Activated naive CD4-positive, alpha-beta T cell treated with Interleukin-2 at 50 U/mL for 16 hours (primary cell): Measurements from ENCODE around the gene TFF1.

ENCODE experiments used
- DNase-seq: peaks from one replicate; pipeline ENCODE4 v3.0.0-alpha.2; 2020

Gene TFF1

GRCh38 chr21:42314616-42315295, 51.6 kb downstream of the TFF1 start:
- DNase-seq: no peak

GRCh38 chr21:42313501-42313969, 52.8 kb downstream of the TFF1 start:
- DNase-seq: no peak

DNA sequence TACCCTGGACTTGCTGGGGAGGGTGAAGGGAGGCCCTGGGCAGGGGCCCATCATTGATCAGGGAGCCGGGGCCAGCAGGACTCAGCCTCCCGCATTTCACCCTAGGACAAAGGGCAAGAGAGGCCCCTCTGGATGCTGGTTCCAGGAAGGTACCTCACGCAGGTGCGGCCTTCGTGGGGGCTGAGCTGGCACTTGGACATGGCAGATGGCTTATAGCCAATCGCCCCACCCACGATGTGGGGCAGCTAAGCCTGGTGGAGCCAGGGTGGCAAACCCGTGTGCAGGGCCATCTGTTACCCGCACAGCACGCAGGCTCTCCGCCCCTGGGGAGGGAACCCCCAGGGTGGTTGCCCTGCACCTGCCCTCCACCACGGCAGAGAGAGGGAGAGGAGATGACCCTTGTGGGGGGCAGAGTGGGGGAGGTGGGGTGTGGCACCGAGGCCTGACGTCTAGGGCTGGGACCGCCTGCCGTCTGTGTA, 53.7 kb downstream of the TFF1 start:
- no peak for DNase-seq
